ENCODE measurements around the gene LHFPL3.

LHFPL3 gene

GRCh38 chr7:104859754-104860426 lies 531.5 kb downstream of the LHFPL3 start:
- H3K36me3 ChIP-seq (ENCODE audit: control insufficient read depth, insufficient read depth, low read length) = no peaks in the 10 kb centered on the region
- no peaks in the 10 kb centered on the region for H3K4me1 ChIP-seq (ENCODE audit: control insufficient read depth, insufficient read depth, low read length)
- no peaks in the 10 kb centered on the region; the same call in 1 of the 2 replicates for H3K27me3 ChIP-seq (ENCODE audit: control insufficient read depth, insufficient read depth, low read length)

DNA sequence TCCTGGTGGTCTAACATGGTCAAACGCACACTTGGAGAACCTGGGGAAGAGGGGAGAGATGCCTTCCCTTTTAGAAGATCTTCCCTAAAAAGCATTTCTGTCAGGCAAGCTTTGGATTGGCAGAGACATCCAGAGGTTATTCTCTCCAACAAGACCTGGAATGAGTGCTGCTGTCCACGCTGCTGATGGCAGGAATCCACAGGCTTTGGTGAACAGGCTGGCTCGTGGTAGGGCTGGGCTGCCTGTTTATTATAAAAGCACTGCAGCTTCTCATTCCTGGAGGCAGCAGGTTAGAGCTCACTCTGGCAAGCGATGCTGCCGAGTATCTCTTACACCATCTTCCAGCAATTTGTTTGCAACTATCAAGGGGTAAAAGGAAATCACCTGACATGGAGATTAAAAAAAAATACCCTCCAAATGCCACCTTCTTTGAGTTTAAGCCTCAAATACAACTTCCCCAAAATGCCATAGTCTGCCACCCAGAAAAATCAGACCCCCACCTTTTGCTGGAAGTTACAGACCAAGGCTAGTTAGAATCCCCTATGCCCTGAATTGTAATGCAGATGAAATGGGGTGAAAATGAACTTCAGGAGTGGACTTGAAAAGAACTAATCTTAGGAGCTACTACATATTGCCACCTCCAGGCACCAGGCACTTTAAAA lies 533.5 kb downstream of the LHFPL3 start:
- Histone ChIP-seq H3K9me3 (ENCODE audit: control insufficient read depth, insufficient read depth, low read depth, low read length) (peaks cover 14% of the 10 kb centered on the region), H3K27ac (ENCODE audit: low read depth, low read length) (no peak overlapping the region), H3K9ac (ENCODE audit: low read length) (no peak overlapping the region), H3K36me3 (ENCODE audit: control insufficient read depth, insufficient read depth, low read length) (no peaks in the 10 kb centered on the region), H3K27me3 (ENCODE audit: control insufficient read depth, insufficient read depth, low read length) (no peaks in the 10 kb centered on the region; the same call in 1 of the 2 replicates), H3K4me3 (ENCODE audit: low read depth, low read length) (no peak overlapping the region), H3K4me1 (ENCODE audit: control insufficient read depth, insufficient read depth, low read length) (no peaks in the 10 kb centered on the region)

More at GRCh38 chr7:104859754-104860426, 531.5 kb downstream of the LHFPL3 start:
- Histone ChIP-seq H3K9ac (ENCODE audit: low read length) (no peak overlapping the region), H3K27ac (ENCODE audit: low read depth, low read length) (no peak overlapping the region), H3K4me3 (ENCODE audit: low read depth, low read length) (no peak overlapping the region), H3K9me3 (ENCODE audit: control insufficient read depth, insufficient read depth, low read depth, low read length) (peaks cover 14% of the 10 kb centered on the region)

DNA sequence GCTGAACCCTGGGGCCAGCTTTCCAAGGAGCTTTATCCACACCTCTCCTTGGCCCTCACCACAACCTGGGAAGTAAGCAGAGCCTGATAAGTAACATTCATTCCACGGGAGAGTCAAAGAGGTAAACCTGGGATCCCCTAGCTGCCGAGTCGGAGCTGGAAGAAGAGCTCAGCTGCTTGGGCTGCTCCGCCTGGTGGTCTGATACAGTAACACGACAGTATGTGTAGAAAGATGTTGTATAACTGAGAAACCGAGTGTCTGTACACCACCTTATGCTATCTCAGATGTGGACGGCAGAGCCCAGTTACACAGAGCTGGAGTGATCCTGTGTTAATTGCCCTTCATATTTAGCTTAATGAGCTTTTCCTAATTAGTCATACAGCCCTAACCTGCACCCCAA lies 534.3 kb downstream of the LHFPL3 start:
- H3K27ac ChIP-seq (ENCODE audit: low read depth, low read length) = no peak overlapping the region
- no peak overlapping the region for H3K4me3 ChIP-seq (ENCODE audit: low read depth, low read length)
- no peaks in the 10 kb centered on the region for H3K36me3 ChIP-seq (ENCODE audit: control insufficient read depth, insufficient read depth, low read length)
- H3K9ac ChIP-seq (ENCODE audit: low read length) = no peak overlapping the region
- no peaks in the 10 kb centered on the region; the same call in 1 of the 2 replicates for H3K27me3 ChIP-seq (ENCODE audit: control insufficient read depth, insufficient read depth, low read length)
- peaks cover 14% of the 10 kb centered on the region for H3K9me3 ChIP-seq (ENCODE audit: control insufficient read depth, insufficient read depth, low read depth, low read length)
- H3K4me1 ChIP-seq (ENCODE audit: control insufficient read depth, insufficient read depth, low read length) = no peaks in the 10 kb centered on the region

DNA sequence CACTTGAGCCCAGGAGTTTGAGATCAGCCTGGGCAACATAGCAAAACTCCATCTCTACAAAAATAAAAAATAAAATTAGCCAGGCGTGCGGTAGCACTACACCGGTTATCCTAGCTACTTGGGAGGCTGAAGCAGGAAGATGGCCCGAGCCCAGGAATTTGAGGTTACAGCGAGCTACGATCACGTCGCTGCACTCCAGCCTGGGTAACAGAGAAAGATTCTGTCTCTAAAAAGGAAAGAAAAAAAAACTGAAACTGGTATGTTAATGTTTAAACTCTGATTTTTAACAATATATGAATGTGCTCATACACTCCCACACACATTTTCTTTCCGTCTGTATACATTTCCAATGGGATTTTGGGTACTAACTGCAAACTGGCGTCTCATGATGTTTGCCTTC lies 545.0 kb downstream of the LHFPL3 start:
- Histone ChIP-seq H3K27ac (ENCODE audit: low read depth, low read length) (no peak overlapping the region), H3K4me1 (ENCODE audit: control insufficient read depth, insufficient read depth, low read length) (no peaks in the 10 kb centered on the region), H3K27me3 (ENCODE audit: control insufficient read depth, insufficient read depth, low read length) (no peaks in the 10 kb centered on the region), H3K4me3 (ENCODE audit: low read depth, low read length) (no peak overlapping the region), H3K9ac (ENCODE audit: low read length) (no peak overlapping the region), H3K36me3 (ENCODE audit: control insufficient read depth, insufficient read depth, low read length) (no peaks in the 10 kb centered on the region), H3K9me3 (ENCODE audit: control insufficient read depth, insufficient read depth, low read depth, low read length) (no peaks in the 10 kb centered on the region)

DNA sequence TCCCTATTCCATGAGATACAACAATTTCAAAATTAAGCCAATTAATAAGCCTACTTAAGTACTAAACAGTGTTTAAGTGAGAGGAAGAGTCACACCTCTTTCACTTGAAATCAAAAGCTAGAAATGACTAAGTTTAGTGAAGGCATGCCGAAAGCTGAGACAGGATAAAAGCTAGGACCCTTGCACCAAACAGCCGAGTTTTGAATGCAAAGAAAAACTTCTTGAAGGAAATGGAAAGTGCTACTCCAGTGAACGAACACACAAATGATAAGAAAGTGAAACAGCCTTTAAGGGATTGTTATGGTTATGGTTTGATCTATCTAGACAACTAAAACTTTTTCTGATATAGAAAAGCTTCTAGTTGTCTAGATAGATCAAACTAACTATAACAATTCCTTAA lies 550.2 kb downstream of the LHFPL3 start:
- no peaks in the 10 kb centered on the region for H3K36me3 ChIP-seq (ENCODE audit: control insufficient read depth, insufficient read depth, low read length)
- H3K9me3 ChIP-seq (ENCODE audit: control insufficient read depth, insufficient read depth, low read depth, low read length) = no peaks in the 10 kb centered on the region; the same call in 1 of the 2 replicates
- H3K4me3 ChIP-seq (ENCODE audit: low read depth, low read length) = no peak overlapping the region
- no peaks in the 10 kb centered on the region for H3K4me1 ChIP-seq (ENCODE audit: control insufficient read depth, insufficient read depth, low read length)
- no peak overlapping the region for H3K27ac ChIP-seq (ENCODE audit: low read depth, low read length)
- H3K27me3 ChIP-seq (ENCODE audit: control insufficient read depth, insufficient read depth, low read length) = no peaks in the 10 kb centered on the region
- no peak overlapping the region for H3K9ac ChIP-seq (ENCODE audit: low read length)

DNA sequence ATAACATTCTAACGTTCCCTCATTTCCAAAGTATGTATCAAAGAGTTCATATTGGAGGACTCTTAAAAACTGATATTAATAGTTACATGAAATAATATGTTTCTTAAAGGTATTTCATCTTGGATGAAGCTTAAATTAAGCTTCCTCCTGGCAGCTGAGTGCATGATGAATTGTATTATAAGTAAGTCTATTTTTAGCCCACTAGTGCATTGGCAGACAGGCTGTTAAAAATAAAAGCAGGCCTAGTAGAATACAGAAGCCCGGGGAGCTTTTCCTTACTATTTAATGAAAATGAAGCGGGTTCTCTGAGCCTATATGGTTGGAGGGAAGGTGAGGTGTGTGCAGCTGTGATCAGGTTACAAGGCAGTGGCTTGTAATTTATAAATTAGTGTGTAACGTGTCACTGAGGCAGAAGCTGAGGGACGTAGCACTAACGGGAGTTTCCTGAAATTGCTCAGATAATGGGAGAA lies 554.9 kb downstream of the LHFPL3 start:
- Histone ChIP-seq H3K36me3 (ENCODE audit: control insufficient read depth, insufficient read depth, low read length) (no peaks in the 10 kb centered on the region), H3K4me3 (ENCODE audit: low read depth, low read length) (no peak overlapping the region), H3K4me1 (ENCODE audit: control insufficient read depth, insufficient read depth, low read length) (peaks cover 5% of the 10 kb centered on the region; the same call in 1 of the 2 replicates), H3K27me3 (ENCODE audit: control insufficient read depth, insufficient read depth, low read length) (no peaks in the 10 kb centered on the region), H3K9ac (ENCODE audit: low read length) (no peak overlapping the region), H3K27ac (ENCODE audit: low read depth, low read length) (no peak overlapping the region), H3K9me3 (ENCODE audit: control insufficient read depth, insufficient read depth, low read depth, low read length) (peaks cover 3% of the 10 kb centered on the region)

DNA sequence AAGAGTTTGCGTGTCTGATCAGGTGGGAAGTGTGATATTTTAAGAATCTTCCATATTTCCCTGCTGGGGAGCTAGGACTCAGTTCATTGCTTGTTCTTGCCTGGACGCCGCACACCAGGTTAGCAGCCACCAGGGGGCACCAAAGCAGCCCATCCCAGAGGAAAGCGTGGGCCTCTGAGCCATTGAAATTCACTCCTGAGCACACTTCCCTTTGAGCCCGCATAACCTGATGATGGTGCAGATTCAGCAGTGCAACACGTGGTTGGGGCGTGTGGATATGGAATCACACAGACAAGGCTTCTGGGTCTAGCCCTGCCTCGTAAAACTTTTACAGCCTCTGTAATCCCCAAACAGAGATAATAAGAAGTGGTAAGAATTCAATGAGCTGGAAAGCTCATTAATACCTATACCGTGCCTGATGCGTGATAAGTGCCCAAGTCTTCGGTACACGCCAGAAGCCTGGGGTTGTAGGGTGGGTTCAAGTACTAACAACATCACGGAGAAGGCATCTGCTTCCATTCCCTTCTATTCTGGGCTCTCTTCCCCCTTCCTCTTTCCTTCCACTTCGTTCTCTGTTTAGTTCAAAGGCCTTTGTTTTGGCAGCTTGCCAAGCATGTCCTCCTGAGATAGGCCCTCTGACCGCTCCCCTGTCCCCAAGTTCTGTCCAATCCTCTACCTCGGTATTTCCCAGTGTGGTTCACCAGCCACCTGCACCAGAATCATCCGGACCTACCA lies 555.5 kb downstream of the LHFPL3 start:
- Histone ChIP-seq H3K27ac (ENCODE audit: low read depth, low read length) (no peak overlapping the region), H3K4me3 (ENCODE audit: low read depth, low read length) (no peak overlapping the region), H3K9ac (ENCODE audit: low read length) (no peak overlapping the region)

GRCh38 chr7:104886651-104887050 lies 558.2 kb downstream of the LHFPL3 start:
- peaks cover 3% of the 10 kb centered on the region; the same call in 1 of the 2 replicates for H3K9me3 ChIP-seq (ENCODE audit: control insufficient read depth, insufficient read depth, low read depth, low read length)
- H3K4me3 ChIP-seq (ENCODE audit: low read depth, low read length) = no peak overlapping the region
- H3K4me1 ChIP-seq (ENCODE audit: control insufficient read depth, insufficient read depth, low read length) = peaks cover 7% of the 10 kb centered on the region; the same call in 1 of the 2 replicates
- H3K9ac ChIP-seq (ENCODE audit: low read length) = no peak overlapping the region
- H3K27me3 ChIP-seq (ENCODE audit: control insufficient read depth, insufficient read depth, low read length) = no peaks in the 10 kb centered on the region
- H3K27ac ChIP-seq (ENCODE audit: low read depth, low read length) = no peak overlapping the region
- H3K36me3 ChIP-seq (ENCODE audit: control insufficient read depth, insufficient read depth, low read length) = no peaks in the 10 kb centered on the region

More for the DNA sequence above, 555.5 kb downstream of the LHFPL3 start:
- Histone ChIP-seq H3K9me3 (ENCODE audit: control insufficient read depth, insufficient read depth, low read depth, low read length) (peaks cover 3% of the 10 kb centered on the region), H3K36me3 (ENCODE audit: control insufficient read depth, insufficient read depth, low read length) (no peaks in the 10 kb centered on the region), H3K27me3 (ENCODE audit: control insufficient read depth, insufficient read depth, low read length) (no peaks in the 10 kb centered on the region), H3K4me1 (ENCODE audit: control insufficient read depth, insufficient read depth, low read length) (peaks cover 5% of the 10 kb centered on the region; the same call in 1 of the 2 replicates)

GRCh38 chr7:104890216-104890615 lies 561.8 kb downstream of the LHFPL3 start:
- Histone ChIP-seq H3K9ac (ENCODE audit: low read length) (no peak overlapping the region), H3K9me3 (ENCODE audit: control insufficient read depth, insufficient read depth, low read depth, low read length) (no peaks in the 10 kb centered on the region), H3K4me1 (ENCODE audit: control insufficient read depth, insufficient read depth, low read length) (0 out of 2 replicates have a peak, but pooled peaks cover 6% of the 10 kb centered on the region)

DNA sequence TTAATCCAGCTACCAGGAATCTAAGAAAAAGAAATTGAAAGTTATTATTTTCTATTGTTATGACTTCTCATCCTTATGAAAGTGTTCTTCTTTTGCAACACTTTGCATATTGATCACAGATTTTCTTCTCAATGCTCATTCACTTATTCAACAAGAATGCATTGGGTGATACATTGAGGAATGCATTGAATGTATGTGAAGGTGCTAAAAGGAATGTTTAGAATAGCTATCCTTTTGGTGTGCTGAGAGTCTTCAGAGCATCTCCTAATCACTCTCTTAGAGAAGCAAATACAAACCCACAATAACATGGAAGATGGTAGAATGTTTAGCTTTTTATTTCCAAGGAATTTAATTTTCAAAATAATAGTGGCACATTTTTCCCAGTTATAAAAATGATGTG lies 563.5 kb downstream of the LHFPL3 start:
- no peaks in the 10 kb centered on the region for H3K36me3 ChIP-seq (ENCODE audit: control insufficient read depth, insufficient read depth, low read length)
- H3K27me3 ChIP-seq (ENCODE audit: control insufficient read depth, insufficient read depth, low read length) = no peaks in the 10 kb centered on the region
- H3K9me3 ChIP-seq (ENCODE audit: control insufficient read depth, insufficient read depth, low read depth, low read length) = no peaks in the 10 kb centered on the region
- H3K27ac ChIP-seq (ENCODE audit: low read depth, low read length) = no peak overlapping the region
- no peak overlapping the region for H3K4me3 ChIP-seq (ENCODE audit: low read depth, low read length)
- no peak overlapping the region for H3K9ac ChIP-seq (ENCODE audit: low read length)
- H3K4me1 ChIP-seq (ENCODE audit: control insufficient read depth, insufficient read depth, low read length) = 0 out of 2 replicates have a peak, but pooled peaks cover 6% of the 10 kb centered on the region

More at GRCh38 chr7:104890216-104890615, 561.8 kb downstream of the LHFPL3 start:
- Histone ChIP-seq H3K36me3 (ENCODE audit: control insufficient read depth, insufficient read depth, low read length) (no peaks in the 10 kb centered on the region), H3K27me3 (ENCODE audit: control insufficient read depth, insufficient read depth, low read length) (no peaks in the 10 kb centered on the region), H3K4me3 (ENCODE audit: low read depth, low read length) (no peak overlapping the region), H3K27ac (ENCODE audit: low read depth, low read length) (no peak overlapping the region)

All from HUES6 (cell line).